Measurements from ENCODE around the gene ZNF222. TPM values are rescaled to one million over a fixed set of nuclear protein-coding genes. Genes with fewer than 3 reads are reported as not detected.

The ZNF222 gene
- total and polyA plus RNA-seq, 2 of the 8 experiments (the other 6 are each of a cell fraction or from before 2014, with no cell fraction given) = 1.7 to 3.4 TPM

DNA sequence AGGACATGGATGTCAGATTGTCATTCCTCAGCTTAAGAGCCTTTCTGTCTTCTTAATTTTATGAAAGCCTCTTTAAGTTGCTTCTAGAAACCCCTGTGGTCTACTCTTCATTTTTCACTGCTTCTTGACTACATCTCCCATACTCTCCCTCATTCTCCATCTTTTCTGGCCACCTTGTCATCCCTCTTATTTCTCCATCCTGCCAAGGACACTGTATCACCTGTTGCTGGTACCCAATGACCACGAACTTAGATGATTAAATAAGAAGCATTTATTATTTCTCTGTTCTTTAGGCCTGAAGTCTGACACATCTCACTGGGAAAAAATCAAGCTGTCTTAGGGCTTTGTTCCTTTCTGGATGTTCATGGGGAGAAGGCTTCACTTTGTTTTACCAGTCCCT is 35.9 kb downstream of the ZNF222 start:
- TF ChIP-seq, protein P1, sequence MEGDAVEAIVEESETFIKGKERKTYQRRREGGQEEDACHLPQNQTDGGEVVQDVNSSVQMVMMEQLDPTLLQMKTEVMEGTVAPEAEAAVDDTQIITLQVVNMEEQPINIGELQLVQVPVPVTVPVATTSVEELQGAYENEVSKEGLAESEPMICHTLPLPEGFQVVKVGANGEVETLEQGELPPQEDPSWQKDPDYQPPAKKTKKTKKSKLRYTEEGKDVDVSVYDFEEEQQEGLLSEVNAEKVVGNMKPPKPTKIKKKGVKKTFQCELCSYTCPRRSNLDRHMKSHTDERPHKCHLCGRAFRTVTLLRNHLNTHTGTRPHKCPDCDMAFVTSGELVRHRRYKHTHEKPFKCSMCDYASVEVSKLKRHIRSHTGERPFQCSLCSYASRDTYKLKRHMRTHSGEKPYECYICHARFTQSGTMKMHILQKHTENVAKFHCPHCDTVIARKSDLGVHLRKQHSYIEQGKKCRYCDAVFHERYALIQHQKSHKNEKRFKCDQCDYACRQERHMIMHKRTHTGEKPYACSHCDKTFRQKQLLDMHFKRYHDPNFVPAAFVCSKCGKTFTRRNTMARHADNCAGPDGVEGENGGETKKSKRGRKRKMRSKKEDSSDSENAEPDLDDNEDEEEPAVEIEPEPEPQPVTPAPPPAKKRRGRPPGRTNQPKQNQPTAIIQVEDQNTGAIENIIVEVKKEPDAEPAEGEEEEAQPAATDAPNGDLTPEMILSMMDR (IDR thresholded peaks at IDR 0.05; ENCODE audit: control extremely low read depth in 1 of 3, insufficient read depth in 1 of 3, low read depth in 1 of 3, low read length in 3 of 3) = no peak
- TF ChIP-seq CHD2 (IDR thresholded peaks at IDR 0.05; ENCODE audit: low read length) = no peak
- no peak for TF ChIP-seq MAFK (IDR thresholded peaks at IDR 0.05; ENCODE audit: low read depth, low read length)
- no peak for TF ChIP-seq RAD21 (IDR thresholded peaks at IDR 0.05 in 1 of 2, conservative IDR thresholded peaks at IDR 0.05 in 1 of 2; ENCODE audit: low read depth in 2 of 2, low read length in 2 of 2)
- no peak for TF ChIP-seq SRF (IDR thresholded peaks at IDR 0.05; ENCODE audit: low read depth, low read length)
- TF ChIP-seq ASH2L (IDR thresholded peaks at IDR 0.05; ENCODE audit: low read length) = no peak
- TF ChIP-seq RXRA (IDR thresholded peaks at IDR 0.05; ENCODE audit: insufficient read depth, low read depth, low read length) = no peak
- no peak for TF ChIP-seq SP1 (IDR thresholded peaks at IDR 0.05; ENCODE audit: low read depth, low read length)
- TF ChIP-seq CEBPB (IDR thresholded peaks at IDR 0.05; ENCODE audit: low read depth, low read length) = no peak
- no peak for TF ChIP-seq ZNF274 (IDR thresholded peaks at IDR 0.05; ENCODE audit: borderline replicate concordance, extremely low read depth, low read length)
- no peak for TF ChIP-seq KDM1A (IDR thresholded peaks at IDR 0.05; ENCODE audit: borderline replicate concordance, low read length)
- H2BK20ac ChIP-seq (ENCODE audit: low read length) = no peak overlapping the region
- H3K18ac ChIP-seq (ENCODE audit: extremely low read depth, low read length) = no peak overlapping the region
- H3K14ac ChIP-seq (ENCODE audit: insufficient read length) = no peak overlapping the region
- H3K36me3 ChIP-seq (ENCODE audit: control insufficient read depth in 2 of 4, insufficient read depth in 4 of 4, low read length in 3 of 4) = peaks cover 2 to 50% (median 31%) of the 10 kb centered on the region in 4 experiments; a peak in 6 of 8 replicates
- H4K5ac ChIP-seq (ENCODE audit: insufficient read length, low read depth, low read length) = no peak overlapping the region
- H3K79me1 ChIP-seq (ENCODE audit: low read depth, low read length) = no peaks in the 10 kb centered on the region
- no peak overlapping the region for H3K4me2 ChIP-seq (ENCODE audit: insufficient read depth in 1 of 2, low read depth in 2 of 2, low read length in 2 of 2)
- no peak overlapping the region for H2BK120ac ChIP-seq (replicated peaks; ENCODE audit: low read depth, low read length)
- H2AK5ac ChIP-seq (ENCODE audit: low read depth, low read length) = no peak overlapping the region
- no peaks in the 10 kb centered on the region for H3K27me3 ChIP-seq (replicated peaks in 1 of 4; ENCODE audit: control insufficient read depth in 3 of 4, extremely low read depth in 1 of 4, insufficient read depth in 3 of 4, low read length in 3 of 4)
- WGBS, 2 experiments (ENCODE audit: extremely low coverage in 1 of 2, insufficient coverage in 1 of 2, insufficient read length in 1 of 2, insufficient replicate concordance in 2 of 2, low coverage in 1 of 2, low lambda C conversion rate in 2 of 2, missing lambda C conversion rate in 1 of 2) = 84% methylated on average over 1 of the region's 1 CpG; no CpG with 5 or more reads in 1 of the 2 experiments
- H4K8ac ChIP-seq (ENCODE audit: extremely low read depth, insufficient read depth, low read length) = no peak overlapping the region
- H2BK5ac ChIP-seq (ENCODE audit: low read depth, low read length) = no peak overlapping the region
- no peaks in the 10 kb centered on the region for H4K20me1 ChIP-seq (replicated peaks in 1 of 2; ENCODE audit: control insufficient read depth in 1 of 2, insufficient read depth in 2 of 2, low read length in 2 of 2)
- H3K27ac ChIP-seq (ENCODE audit: low read depth, low read length) = no peak overlapping the region
- DNase-seq (ENCODE audit: low read depth in 1 of 2, low spot score in 2 of 2) (no peak), FAIRE-seq (no peak)
- no peak overlapping the region for H3K4me3 ChIP-seq (ENCODE audit: extremely low read depth in 1 of 4, insufficient read depth in 2 of 4, low read depth in 3 of 4, low read length in 4 of 4)
- CTCF ChIA-PET (ENCODE audit: partially characterized antibody) = interaction anchor here (0.6 kb wide), 1 partner anchor 79 kb away, joined by 4 read pairs; no protein-coding TSS in a partner anchor
- H3K9ac ChIP-seq (replicated peaks in 1 of 4; ENCODE audit: extremely low read depth in 1 of 4, low read depth in 3 of 4, low read length in 3 of 4) = no peak overlapping the region
- no peak overlapping the region for H3K4ac ChIP-seq (replicated peaks; ENCODE audit: insufficient read length, low read depth, low read length)
- no peaks in the 10 kb centered on the region for H3K79me2 ChIP-seq (ENCODE audit: control insufficient read depth in 1 of 2, insufficient read depth in 2 of 2, low read length in 2 of 2)
- POLR2A ChIA-PET (ENCODE audit: partially characterized antibody) = interaction anchor here (1.5 kb wide), 1 partner anchor 9 kb away, joined by 3 read pairs; no protein-coding TSS in a partner anchor
- no peak overlapping the region for H2BK12ac ChIP-seq (ENCODE audit: low read depth, low read length)
- no peaks in the 10 kb centered on the region for H3K4me1 ChIP-seq (replicated peaks in 1 of 4; ENCODE audit: control insufficient read depth in 3 of 4, insufficient read depth in 4 of 4, low read length in 3 of 4)
- peaks cover 10 to 15% of the 10 kb centered on the region in 2 experiments for H3K9me3 ChIP-seq (ENCODE audit: insufficient read depth in 2 of 2, low read depth in 1 of 2, low read length in 1 of 2)
- no peak overlapping the region for H4K91ac ChIP-seq (replicated peaks; ENCODE audit: insufficient read length, low read length)
- H3K56ac ChIP-seq (replicated peaks; ENCODE audit: insufficient read length, low read depth, low read length) = no peak overlapping the region
- H2BK15ac ChIP-seq (ENCODE audit: low read length) = no peak overlapping the region
- H3K23ac ChIP-seq (ENCODE audit: insufficient read length) = no peak overlapping the region
- no peaks in the 10 kb centered on the region for H3K23me2 ChIP-seq (ENCODE audit: low read depth, low read length)
- no peak overlapping the region for H2AFZ ChIP-seq (ENCODE audit: low read length)

Measured in H1 (cell line).